ENCODE results near the gene MTA1.
A peak's percentile ranks its signal among the peaks of the same experiment; 100 is the strongest.

The MTA1 gene

DNA sequence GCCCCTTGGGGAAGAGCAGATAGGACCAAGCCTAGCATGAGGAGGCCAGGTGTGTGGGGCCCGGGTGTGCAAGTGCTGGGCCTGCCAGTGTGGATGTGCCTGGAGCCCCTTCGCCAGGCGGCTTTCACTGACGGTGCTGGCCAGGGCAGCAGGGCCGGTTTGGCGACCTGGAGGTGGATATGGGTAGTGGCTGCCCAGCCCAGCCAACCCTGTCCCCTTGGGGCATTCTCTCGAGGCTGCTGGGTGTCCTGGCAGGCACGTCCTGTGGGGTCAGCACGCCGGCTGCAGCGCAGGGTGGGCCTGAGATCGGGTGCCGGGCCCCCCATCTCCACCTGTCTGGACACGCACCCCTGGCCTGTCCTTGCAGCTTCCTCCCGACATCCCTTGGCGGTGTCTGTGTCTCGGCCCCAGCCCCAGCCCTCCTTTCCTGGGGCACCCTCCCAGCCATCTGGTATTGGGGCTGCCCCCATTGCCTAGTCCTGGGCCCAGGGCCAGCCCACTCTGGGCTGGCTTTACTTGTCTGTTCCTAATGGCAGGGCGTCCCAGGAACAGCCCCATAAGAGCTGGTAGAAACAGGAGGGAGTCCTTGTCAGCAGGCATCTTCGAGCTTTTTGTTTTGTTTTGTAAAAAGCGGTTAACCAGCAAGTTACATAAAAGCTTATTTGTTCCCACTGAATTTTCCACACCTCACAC lies 47.8 kb downstream of the MTA1 start:
- no peak for DNase-seq

DNA sequence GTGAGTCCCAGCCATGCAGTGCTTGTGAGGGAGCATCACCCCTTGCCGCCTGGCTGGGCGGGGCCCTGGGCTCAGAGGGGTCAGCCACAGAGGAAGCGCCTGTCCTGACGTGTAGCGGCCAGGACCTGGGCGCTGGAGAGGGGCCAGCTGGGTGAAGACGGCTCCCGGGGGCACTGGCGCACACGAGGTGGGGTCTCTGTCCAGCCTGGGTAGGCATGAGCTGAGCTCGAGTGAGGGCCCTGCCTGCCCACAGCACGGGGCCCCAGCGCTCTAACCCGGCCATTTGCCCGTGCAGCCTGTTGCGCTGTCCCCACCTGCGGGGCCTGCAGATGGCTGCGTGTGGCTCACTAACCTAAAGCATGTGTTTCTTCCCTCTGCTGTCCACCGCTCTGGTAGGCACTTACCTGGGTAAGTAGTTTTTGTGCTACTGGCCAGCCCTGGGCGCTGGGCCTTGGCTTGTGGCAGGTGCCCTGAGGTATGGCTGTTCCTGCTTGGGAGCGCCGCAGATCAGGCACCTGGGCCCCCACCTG lies 48.4 kb downstream of the MTA1 start:
- no peak for DNase-seq

DNA sequence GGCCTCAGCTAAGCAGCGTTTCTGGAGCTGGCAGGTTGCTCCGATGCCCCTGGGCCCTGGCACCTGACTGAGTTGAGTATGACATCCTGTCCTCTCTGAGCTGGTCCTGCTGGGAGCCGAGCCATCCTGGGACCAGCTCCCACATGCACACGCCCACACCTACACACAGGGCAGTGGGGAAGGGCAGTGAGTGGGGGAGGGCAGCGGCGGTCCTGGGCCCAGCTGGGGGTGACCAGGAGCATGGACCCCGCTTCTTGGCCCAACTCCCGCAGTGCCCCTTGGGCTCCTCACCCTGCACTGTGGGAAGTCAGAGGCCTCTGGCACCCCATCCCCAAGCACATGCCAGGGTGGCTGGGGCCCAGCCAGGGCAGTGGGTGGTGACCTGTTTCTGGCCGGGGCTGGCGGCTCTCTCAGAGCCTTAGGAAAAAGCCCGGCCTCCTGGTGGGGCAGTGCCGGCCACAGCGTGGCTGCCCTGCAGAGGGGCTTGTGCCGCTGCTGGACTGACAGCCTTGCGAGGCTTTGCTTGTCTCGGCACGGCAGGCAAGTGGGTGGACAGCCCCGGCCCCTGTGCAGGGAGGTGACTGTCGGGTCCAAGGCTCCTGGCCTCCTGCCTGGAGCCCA lies 49.1 kb downstream of the MTA1 start:
- DNase-seq: no peak

DNA sequence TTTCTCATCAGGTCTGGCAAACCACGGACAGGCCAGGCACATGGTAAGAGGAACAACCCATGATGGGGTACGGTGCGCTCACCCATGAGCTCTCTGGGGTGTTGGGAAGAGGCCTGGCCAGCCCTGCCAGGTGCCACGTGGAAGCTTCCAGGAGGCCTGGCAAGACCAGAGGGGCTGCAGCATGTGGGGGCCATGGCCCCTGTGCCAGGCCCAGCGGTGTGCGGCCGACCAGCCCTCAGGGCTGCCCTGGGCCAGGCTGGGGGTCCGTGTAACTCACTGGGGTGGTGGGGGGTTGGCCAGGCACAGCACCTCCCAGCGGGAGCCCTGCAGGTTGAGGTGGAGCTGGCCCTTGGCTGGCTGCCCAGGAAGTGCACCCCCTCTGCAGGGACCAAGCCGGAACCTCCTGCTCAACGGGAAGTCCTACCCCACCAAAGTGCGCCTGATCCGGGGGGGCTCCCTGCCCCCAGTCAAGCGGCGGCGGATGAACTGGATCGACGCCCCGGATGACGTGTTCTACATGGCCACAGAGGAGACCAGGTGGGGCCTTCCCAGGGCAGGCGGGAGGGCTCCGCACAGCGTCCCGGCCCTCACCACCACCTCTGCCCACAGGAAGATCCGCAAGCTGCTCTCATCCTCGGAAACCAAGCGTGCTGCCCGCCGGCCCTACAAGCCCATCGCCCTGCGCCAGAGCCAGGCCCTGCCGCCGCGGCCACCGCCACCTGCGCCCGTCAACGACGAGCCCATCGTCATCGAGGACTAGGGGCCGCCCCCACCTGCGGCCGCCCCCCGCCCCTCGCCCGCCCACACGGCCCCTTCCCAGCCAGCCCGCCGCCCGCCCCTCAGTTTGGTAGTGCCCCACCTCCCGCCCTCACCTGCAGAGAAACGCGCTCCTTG lies 50.1 kb downstream of the MTA1 start:
- no peak for DNase-seq

DNA sequence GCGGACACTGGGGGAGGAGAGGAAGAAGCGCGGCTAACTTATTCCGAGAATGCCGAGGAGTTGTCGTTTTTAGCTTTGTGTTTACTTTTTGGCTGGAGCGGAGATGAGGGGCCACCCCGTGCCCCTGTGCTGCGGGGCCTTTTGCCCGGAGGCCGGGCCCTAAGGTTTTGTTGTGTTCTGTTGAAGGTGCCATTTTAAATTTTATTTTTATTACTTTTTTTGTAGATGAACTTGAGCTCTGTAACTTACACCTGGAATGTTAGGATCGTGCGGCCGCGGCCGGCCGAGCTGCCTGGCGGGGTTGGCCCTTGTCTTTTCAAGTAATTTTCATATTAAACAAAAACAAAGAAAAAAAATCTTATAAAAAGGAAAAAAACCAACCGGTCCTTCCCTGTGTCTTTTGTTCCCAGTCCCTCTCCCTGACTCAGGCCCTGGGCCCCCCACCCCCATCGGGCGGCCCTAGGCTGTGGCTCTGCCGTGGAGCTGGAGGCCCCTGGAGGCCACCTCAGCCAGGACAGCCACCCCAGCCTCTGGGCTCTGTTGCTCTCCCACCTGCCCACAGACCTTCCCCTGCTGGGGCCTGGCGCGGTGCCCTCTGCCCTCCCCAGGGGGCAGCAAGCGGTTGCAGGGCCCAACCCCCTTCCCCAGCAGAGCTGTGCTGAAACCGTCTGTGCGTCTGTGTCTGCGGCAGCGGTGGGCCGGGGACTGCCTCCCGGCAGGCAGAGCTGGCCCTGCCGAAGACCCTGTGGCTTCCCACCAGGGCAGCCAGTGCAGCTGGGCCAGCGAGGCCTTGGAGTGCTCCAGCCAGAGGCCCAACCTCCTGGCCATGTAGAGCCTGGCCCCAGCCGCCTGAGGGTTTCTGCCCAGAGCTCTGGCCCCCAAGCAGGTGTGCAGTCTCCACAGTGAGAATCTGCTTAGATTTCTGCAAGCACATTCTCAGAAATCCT lies 51.0 kb downstream of the MTA1 start:
- DNase-seq: no peak

DNA sequence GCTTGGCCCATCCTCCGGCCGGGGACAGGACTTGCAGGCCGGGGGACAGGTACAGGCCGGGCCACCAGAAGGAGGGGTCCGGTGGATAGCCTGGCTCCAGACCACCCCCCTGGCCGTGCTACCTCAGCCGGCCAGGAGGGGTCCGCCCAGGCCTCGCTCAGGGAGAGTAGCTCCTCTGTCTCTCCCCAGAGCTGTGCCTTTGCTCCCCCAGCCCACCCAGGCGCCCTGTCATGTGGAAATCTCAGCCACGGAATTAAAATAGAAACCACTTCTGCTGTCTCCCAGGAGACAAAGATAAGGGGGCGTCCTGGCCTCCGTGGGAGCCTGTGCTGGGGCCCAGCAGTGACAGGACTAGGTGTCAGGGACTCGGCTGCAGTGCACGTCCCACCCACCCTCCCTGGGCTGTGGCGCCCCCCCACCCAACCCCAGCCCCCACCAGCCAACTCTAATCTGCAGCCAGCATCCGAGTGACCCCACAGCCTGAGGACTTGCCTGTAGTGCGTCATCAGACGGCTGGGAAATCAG lies 51.7 kb downstream of the MTA1 start:
- DNase-seq: no peak

DNA sequence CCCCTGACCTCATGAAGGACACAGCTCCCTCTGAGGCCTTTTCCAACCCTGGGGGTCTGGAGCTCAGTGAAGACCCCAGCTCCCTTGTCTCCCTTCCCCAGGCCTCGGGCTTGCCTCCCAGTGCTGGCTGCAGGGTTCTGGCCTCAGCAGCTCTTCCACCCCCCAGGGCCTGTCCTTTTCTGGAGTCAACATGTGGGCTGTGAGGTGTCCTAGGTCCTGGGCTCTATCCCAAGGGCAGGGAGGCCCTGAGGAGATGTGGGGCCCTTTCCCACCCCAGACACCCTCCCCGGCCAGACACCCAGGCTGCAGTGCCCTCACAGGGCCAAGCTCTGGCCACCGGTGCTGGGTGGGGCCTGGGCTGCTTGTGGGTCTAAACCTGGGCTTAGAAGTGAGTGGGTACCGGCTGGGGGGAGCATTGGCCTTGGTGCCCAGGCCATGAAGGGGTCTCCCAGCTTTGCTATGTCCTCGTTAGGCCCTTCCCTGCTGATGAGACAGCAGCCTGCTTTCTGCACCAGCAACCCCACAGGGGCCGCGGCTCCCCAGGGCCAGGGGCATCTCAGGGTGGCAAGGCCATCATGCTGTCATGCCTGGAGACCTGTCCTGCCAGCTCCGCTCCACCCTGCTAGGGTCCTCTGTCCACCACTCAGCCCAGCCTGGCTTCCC lies 52.3 kb downstream of the MTA1 start:
- DNase-seq: no peak

DNA sequence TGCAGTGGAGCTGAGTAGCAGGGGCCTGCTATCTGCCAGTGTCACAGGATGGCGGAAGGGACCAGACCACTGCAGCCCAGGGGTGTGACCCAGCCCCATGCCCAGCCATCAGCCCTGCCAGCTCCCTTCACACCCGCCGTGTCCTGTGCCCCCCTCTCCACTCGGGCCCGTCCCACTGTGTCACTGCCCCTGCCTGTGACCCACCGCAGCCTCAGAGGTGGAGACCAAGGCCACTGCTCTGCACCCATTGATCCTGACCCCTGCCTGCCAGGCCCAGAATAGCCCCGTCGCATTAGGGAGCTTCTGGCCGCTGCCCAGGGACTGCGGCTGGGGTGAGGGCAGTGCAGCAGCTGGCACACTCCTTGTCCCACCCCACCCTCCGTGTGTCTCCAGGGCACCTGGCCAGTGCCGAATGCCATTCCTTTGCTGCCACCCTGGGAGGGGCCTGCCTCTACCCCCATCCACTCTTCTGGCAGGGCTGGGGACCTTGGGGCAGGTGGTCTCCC lies 52.9 kb downstream of the MTA1 start:
- DNase-seq: no peak

DNA sequence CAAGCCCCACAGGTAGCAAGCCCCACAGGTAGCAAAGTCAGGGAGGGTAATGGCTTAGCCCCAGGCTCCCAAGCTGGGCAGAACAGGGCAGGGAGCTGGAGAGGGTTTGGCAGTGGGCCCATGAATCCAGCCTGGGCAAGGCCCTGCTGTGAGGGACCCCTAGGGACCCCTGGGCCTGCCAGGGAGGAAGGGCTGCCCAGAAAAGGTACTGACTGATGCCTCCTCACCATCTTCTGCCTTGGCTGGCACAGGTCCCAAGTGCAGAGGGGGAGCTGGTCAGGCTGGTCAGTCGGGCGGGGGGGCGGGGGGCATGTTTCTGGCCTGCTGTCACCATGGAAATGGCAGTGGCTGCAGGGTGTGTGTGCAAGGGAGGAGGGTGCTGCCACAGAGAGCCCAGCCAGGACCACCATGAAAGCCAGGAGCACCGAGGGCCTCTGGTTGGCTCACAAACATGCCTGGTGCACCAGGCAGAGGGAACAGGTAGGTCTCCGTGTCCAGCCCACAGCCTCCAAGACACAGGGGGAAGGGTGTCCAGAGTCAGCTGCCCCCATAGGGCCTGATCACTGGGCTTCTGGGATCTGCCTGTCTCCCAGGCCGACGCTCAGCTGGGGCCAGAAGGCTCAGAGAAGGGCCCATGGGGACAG lies 53.5 kb downstream of the MTA1 start:
- DNase-seq: no peak

DNA sequence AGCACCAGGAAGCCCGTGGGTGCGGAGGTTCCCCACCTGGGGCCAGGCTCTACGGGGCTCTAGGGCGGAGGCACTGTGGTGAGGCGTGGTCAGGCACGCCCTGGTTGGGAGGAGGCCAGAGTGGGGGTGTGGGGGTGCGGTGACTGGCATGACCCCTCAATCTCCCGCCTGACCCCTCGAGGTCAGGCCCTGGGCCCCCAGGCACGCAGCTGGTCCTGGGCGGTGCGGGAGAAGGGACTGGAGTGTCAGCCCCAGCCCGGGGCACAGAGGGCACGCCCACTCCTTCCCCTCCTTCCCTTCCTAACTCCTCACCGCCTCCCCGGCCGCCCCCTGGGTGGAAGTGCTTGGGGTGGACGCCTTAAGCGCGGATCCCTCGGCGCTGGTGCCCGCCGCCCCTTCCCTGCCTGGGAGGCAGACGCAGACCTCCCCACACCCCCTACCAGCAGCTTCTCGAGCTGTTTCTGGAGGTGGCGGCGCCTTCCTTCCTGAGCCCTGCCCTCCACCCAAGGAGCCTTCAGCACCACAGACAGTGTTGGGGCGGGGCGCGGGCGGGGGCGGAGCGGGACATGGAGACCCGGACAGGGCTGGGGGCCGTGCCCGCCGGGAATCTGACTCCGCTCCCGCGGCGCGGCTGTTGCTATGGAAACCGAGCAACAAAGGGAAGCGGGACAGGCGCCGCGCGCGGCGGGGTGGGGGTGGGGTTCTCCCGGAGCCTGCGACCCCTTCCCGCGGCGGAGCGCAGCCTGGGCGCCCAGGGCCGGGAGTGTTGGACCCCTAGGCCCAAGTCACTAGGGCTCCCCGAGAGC lies 54.3 kb downstream of the MTA1 start:
- peak; percentile 76 for DNase-seq

DNA sequence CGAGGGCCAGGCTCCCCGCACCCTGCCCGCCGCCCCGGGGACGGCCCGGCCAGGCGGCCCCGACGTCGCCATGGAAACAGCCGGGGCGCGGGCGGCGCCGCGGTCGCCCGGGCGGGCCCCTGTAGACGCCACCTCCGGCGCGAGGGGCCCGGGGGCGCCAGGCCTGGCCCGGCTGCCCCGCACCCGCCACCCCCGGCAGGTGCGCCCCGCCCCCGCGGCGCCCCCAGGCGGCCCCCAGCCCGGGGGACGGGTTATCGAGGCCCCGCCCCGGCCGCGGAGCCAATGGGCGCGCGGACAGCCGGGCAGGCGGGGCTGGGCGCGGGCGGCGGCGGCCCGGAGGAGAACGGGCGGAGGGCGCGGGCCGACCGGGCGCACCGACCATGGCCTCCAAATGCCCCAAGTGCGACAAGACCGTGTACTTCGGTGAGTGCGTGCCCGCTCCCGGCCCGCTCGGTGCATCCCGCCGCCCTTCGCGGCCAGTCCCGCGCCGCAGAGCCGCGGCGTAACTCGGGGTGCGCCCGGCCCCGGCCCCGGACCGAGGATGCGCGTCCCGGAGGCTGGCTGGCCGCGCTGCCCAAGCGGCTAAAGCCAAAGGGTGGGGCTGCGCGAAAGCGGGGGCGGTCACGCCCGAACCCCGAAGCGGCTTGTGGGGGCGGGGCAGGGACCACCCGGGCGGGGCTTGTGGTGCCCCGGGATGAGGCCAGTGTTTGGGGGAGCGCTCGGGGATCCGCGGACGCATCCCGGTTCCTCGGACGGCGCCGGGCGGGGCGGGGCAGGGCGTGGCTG lies 55.0 kb downstream of the MTA1 start, which contains the start of gene CRIP2:
Gene CRIP2 (plus strand): TSS at position 339 of the 786 bp plus-strand sequence. CDS start 42 bp downstream, at position 381.
- peak; percentile 21 for DNase-seq

DNA sequence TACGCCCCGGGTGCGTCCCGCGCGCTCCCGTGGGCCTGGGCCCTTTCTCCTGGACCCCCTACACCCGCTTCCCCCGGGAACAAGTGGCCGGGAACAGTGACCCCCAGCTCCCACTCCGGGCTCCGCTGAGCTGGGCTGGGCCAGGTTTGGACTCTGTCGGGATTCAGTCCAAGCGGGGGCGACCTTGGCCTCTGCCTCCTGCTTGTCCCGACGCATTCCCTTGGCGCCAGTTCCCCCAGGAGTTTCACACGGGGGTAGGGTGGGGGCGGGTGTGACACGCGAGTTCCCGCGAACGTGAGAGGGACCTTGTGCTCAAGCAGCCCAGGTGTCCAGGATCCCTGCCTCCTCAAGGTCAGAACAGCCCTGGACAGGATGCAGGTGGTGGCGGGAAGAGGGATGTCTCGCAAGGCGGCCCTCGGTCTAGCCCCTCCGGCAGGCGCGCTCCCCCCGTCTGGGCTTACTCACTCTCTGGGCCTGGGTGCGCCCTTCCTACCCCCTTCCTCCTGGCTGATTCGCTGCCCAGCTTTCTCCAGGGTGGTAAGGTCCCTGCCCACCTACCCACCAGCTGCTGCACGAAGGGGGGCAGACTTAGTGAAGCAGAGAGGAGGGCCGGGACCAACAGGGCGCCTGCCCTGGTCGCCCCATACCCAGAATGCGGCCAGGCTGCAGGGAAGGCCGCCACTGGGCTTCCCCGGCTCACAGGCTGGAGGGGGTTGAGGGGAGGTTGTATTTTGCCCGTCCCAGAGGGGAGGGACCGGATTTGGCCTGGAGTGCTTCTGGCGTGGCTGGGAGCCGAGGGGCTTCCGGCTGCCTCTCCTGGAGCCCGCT lies 55.9 kb downstream of the MTA1 start:
- DNase-seq: no peak

DNA sequence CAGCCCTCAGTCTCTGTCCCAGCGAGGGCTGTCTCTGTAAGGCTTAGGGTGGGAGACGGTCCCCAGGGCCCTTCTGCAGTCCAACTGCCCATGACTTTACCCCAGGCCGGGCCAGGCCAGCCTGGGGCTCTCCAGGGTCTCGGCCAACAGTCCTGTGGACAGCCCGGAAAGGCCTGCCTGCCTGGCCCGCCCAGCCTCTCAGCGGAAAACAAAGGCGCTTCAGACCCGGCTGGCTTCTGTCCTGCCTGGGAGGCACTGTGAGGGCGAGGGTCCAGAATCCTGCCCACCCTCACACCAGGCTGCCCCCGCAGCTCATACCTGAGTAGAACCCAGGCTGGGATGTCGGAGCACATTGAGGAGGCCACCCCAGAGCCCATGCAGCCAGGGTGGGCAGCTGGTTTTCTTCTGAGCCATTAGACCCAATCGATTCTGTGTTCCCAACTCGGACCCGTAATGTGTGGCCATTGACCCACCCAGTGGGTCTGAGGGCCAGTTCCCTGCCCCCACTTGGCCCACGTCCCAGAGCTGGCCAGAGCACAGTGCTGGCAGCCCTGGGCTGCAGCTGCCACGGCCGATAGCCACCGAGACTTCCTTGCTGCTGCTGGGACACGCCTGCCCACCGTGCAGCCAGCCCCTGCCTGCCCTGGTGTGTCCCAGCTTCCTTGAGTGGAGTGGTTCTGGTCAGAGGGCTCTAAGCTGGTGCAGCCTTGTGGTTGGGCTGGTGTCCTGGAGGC lies 56.6 kb downstream of the MTA1 start:
- no peak for DNase-seq

DNA sequence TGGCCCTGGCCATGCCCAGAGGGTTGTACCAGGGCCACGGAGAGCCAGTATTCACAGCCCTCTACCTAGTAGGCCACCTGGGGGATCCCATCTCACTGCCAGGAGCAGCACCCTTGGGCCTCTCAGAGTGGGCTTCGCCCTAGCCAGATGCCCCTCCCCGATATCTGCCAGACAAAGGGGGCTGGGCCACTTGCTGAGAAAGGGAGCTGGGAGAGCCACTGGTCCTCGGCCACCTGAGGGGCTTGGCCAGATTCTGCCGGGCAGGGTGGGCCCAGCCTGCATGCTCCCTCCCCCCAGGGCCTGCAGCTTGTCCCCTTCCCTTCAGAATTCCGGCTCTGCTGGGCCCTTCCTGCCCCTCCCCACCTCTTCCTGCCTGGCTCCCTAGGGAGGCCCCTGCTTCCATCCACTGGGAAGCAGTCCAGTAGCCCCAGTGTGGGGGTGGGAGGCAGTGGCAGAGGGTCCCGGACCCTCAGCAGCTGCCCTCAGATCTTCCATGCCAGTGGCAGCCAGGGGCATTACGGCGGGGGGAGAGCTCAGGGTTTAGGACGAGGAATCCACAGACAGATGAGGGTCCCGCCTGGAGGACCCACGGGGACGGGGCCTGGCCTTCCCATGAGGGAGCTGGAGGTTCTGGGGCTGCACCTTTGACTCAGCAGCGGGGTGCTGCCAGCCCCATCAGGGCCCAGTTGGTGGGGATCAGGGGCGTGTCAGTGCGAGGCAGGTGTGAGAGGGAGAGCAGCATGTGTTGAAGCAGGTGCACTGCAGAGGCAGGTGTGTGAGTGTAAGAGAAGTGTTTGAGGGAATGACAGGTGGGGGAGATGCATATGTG lies 57.4 kb downstream of the MTA1 start:
- DNase-seq: no peak

DNA sequence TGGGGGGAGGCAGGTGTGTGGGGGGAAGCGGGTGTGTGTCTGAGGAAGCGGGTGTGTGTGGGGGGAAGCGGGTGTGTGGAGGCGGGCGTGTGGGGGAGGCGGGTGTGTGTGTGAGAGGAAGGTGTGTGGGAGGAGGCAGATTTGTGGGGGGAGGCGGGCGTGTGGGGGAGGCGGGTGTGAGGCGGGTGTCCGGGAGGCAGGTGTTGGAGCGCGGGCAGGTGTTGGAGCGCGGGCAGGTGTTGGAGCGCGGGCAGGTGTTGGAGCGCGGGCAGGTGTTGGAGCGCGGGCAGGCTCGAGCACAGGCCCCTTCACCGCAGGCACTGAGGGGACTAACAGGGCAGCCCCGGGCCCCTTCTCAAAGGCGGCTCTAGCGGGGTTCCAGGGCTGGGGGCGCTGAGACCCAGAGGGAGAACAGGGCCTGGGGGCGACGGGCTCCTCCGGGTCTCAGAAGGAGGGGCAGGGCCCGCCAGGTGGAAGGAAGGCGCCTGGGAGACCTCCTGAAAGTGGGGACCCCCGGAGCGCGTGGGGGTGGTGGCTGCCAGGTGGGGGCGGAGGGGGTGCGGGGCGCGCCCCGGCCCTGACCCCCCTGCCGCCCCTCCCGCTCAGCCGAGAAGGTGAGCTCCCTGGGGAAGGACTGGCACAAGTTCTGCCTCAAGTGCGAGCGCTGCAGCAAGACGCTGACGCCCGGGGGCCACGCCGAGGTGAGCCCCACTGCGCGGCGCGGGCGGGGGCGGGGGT lies 58.2 kb downstream of the MTA1 start:
- DNase-seq: peak; percentile 53
